CD4-positive, alpha-beta T cell treated with Interleukin-15 for 4 hours (primary cell): ENCODE results near the gene WDR44.
"Not testable (repeated sequence)": the region's sequence is repeated elsewhere in the genome, so short reads cannot be mapped to it uniquely, and the experiment has no call there.

Experiments
- DNase-seq: peaks from one replicate; pipeline ENCODE4 v3.0.0-alpha.2; 2020; ENCODE audit warnings: low spot score

The WDR44 gene

GRCh38 chrX:118345464-118346257 lies at the start of gene WDR44:
TSS of gene WDR44 (plus strand) at chrX:118346106. CDS start at chrX:118346504, 398 bp downstream.
- peak; percentile 94 for DNase-seq

- not testable (repeated sequence) for DNase-seq
These were observed 40.1 kb upstream of the WDR44 start for GRCh38 chrX:118305827-118306226.

GRCh38 chrX:118315529-118315928 lies 30.4 kb upstream of the WDR44 start:
- DNase-seq: no peak

- DNase-seq: no peak
These were observed 21.3 kb upstream of the WDR44 start for GRCh38 chrX:118324588-118324987.

GRCh38 chrX:118325453-118325852 lies 20.5 kb upstream of the WDR44 start:
- DNase-seq: no peak

GRCh38 chrX:118329175-118329574 lies 16.7 kb upstream of the WDR44 start:
- DNase-seq: no peak

GRCh38 chrX:118337687-118338086 lies 8.2 kb upstream of the WDR44 start:
- DNase-seq: no peak

GRCh38 chrX:118338930-118339329 lies 7.0 kb upstream of the WDR44 start:
- no peak for DNase-seq

- DNase-seq: no peak
These were observed 852 bp upstream of the WDR44 start for GRCh38 chrX:118345045-118345463.

GRCh38 chrX:118346258-118347094 lies 570 bp downstream of the WDR44 start:
- DNase-seq: peak; percentile 37

- peak; percentile 20 for DNase-seq
These were observed 1.2 kb downstream of the WDR44 start for GRCh38 chrX:118347131-118347530.

- DNase-seq: peak; percentile 22
These were observed 1.8 kb downstream of the WDR44 start for GRCh38 chrX:118347736-118348135.

- no peak for DNase-seq
These were observed 2.4 kb downstream of the WDR44 start for GRCh38 chrX:118348186-118348810.

- DNase-seq: no peak
These were observed 3.3 kb downstream of the WDR44 start for GRCh38 chrX:118349188-118349587.

- DNase-seq: no peak
These were observed 4.3 kb downstream of the WDR44 start for GRCh38 chrX:118350221-118350620.

- DNase-seq: no peak
These were observed 4.8 kb downstream of the WDR44 start for GRCh38 chrX:118350706-118351105.

GRCh38 chrX:118352566-118352965 lies 6.7 kb downstream of the WDR44 start:
- DNase-seq: no peak

GRCh38 chrX:118353081-118353850 lies 7.4 kb downstream of the WDR44 start:
- DNase-seq: peak; percentile 40

- DNase-seq: no peak
These were observed 9.5 kb downstream of the WDR44 start for GRCh38 chrX:118355225-118355920.

GRCh38 chrX:118356154-118356701 lies 10.3 kb downstream of the WDR44 start:
- DNase-seq: no peak
